K562 (cell line): Measurements from ENCODE around the gene EMD. TPM values are rescaled to one million over a fixed set of nuclear protein-coding genes. Genes with fewer than 3 reads are reported as not detected.

ENCODE experiments used
- BACH1 ChIP-seq: fragments of 200-800 bp; sonication (Bioruptor generic); IDR thresholded peaks from 2 replicates; pipeline ENCODE4 v1.6.1; 2016; ENCODE audit warnings: missing genetic modification characterization, missing compliant biosample characterization
- BHLHE40 ChIP-seq: IDR thresholded peaks from 2 replicates; pipeline ENCODE4 v1.6.1; 2011; ENCODE audit warnings: low read length, improper control_type of control experiment
- HDAC1 ChIP-seq, 2 experiments: fragments of 450-650 bp; IDR thresholded peaks; 2 replicates each; pipeline ENCODE4 v1.6.1; 2016 to 2017; ENCODE audit warnings: inconsistent platforms in 1 of 2, mild to moderate bottlenecking in 1 of 2, moderate library complexity in 1 of 2
- NCOR1 ChIP-seq: fragments of 450-650 bp; IDR thresholded peaks from 2 replicates; pipeline ENCODE4 v1.6.1; 2016; ENCODE audit warnings: mild to moderate bottlenecking, moderate library complexity
- PRPF4 ChIP-seq: fragments of 200-400 bp; formaldehyde crosslinking; IDR thresholded peaks from one replicate; pipeline ENCODE4 v1.6.1; 2017; ENCODE audit warnings: low read length, low read depth, mild to moderate bottlenecking; ENCODE audit not compliant: insufficient read depth, poor library complexity, severe bottlenecking
- REST ChIP-seq, 2 experiments: fragments of 450-650 bp; formaldehyde crosslinking in 1 of 2; IDR thresholded peaks; 2 replicates each; pipeline versions ENCODE4 v1.4.0 to v1.6.1; 2014 to 2020; ENCODE audit warnings: mild to moderate bottlenecking in 2 of 2, borderline replicate concordance in 1 of 2, low read depth in 1 of 2
- USF2 ChIP-seq: sonication (generic); formaldehyde crosslinking; IDR thresholded peaks from 2 replicates; pipeline ENCODE4 v1.5.0; 2020; ENCODE audit warnings: missing genetic modification reagents
- polyA plus RNA-seq, 8 experiments: library from polyadenylated mRNA; depleted of rRNA in 4 of 8; stranded (reverse) in 5 of 8; unstranded in 3 of 8; fragments of >200 nt; fragmentation: Nextera tagmentation in 2 of 8; fragmentation: Illumina TruSeq in 1 of 8; extraction: Ambion mirVana in 2 of 8; extraction: Trizol in 1 of 8; gene quantifications; 2 replicates each; pipeline versions ENCODE4 v1.2.1 to v1.2.3, GENCODE V29; 2011 to 2014; ENCODE audit warnings: inconsistent platforms in 1 of 8, missing spikeins in 1 of 8
- total RNA-seq, 7 experiments: library from RNA; depleted of rRNA in 6 of 7; stranded (reverse); fragments of >200 nt in 6 of 7; fragmentation: Illumina TruSeq in 2 of 7; extraction: Trizol in 2 of 7; gene quantifications; 2 replicates each; pipeline versions ENCODE4 v1.2.1 to v1.2.3, GENCODE V29; 2011 to 2021; ENCODE audit warnings: low replicate concordance in 1 of 7
- TF ChIP-seq, protein P1 (sequence below): IDR thresholded peaks from 2 replicates; pipeline ENCODE4 v1.6.1; 2011; ENCODE audit warnings: borderline replicate concordance, low read depth, mild to moderate bottlenecking, moderate library complexity, low read length; ENCODE audit not compliant: insufficient read depth, poor library complexity, severe bottlenecking

EMD gene
- total and polyA plus RNA-seq, 9 of the 15 experiments (the other 6 are each of a cell fraction or from before 2014, with no cell fraction given): 2.3 to 206 (median 61.9) TPM

DNA sequence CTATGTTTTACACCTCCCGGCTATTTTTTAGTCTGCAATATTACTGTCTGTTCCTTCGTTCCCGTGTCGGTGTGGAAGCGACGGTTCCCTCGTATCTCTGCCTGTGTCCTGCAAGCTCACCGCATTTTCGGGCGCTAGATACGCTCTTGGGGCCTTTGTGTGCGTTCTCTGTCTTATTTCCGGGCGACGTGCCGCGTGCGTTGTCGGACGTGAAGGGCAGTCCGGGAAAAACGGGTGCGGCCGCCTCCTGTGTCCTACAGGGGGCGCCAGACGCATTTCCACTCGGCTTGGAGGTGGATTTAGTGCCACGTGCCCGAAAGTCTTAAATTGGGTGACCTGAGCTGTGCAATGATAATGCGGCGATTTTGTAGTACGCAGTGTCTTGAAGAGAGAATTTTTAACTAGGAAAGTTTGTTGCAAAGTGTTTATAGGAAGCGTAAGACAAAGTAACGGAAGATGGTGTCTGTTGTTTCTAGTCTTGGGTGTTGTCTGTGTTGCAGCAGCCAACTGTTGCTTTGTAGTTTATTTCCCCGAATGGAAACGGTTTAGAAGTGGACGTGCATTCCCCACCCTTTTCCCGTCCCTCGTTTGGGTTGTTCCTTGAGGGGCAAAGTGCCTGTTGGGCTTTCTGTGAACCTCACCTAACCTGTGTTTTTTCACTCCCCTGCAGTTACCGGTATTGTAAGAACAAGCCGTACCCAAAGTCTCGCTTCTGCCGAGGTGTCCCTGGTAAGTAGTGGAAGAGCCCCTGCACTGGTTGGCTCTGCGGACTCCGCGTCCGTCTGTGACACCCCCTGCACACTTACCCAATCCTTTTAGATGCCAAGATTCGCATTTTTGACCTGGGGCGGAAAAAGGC, 19.8 kb downstream of the EMD start (continued):
- TF ChIP-seq USF2 (CRISPR knock-in tag) (peak; percentile 63), PRPF4 (peak; percentile 80), REST (IDR thresholded peaks at IDR 0.05; ENCODE audit: borderline replicate concordance) (peak; percentile 46; the same call in 1 of the 2 replicates), REST (CRISPR knock-in tag; IDR thresholded peaks at IDR 0.05; ENCODE audit: low read depth) (no peak), HDAC1 (IDR thresholded peaks at IDR 0.05) (peak in 1 of 2 experiments; percentile 82; a peak in 3 of 4 replicates), BHLHE40 (peak; percentile 69), NCOR1 (peak; percentile 3; the same call in 1 of the 2 replicates), BACH1 (0 out of 2 replicates have a peak, but pooled peaks have one; percentile 11)
- TF ChIP-seq, protein P1, sequence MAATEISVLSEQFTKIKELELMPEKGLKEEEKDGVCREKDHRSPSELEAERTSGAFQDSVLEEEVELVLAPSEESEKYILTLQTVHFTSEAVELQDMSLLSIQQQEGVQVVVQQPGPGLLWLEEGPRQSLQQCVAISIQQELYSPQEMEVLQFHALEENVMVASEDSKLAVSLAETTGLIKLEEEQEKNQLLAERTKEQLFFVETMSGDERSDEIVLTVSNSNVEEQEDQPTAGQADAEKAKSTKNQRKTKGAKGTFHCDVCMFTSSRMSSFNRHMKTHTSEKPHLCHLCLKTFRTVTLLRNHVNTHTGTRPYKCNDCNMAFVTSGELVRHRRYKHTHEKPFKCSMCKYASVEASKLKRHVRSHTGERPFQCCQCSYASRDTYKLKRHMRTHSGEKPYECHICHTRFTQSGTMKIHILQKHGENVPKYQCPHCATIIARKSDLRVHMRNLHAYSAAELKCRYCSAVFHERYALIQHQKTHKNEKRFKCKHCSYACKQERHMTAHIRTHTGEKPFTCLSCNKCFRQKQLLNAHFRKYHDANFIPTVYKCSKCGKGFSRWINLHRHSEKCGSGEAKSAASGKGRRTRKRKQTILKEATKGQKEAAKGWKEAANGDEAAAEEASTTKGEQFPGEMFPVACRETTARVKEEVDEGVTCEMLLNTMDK: peak; percentile 97
